Kidney epithelial cell (primary cell): Measurements from ENCODE around the gene SMAD9. TPM values are rescaled to one million over a fixed set of nuclear protein-coding genes. Genes with fewer than 3 reads are reported as not detected.

Experiments used
- DNase-seq: peaks from one replicate; pipeline ENCODE4 v3.0.0-alpha.2; 2010; ENCODE audit warnings: low read depth
- H3K27me3 ChIP-seq: 2 replicates; pipeline ENCODE4 v1.6.0; 2011; ENCODE audit warnings: low read length; ENCODE audit not compliant: control insufficient read depth, insufficient read depth
- H3K36me3 ChIP-seq: 2 replicates; pipeline ENCODE4 v1.5.1; 2011; ENCODE audit warnings: low read length; ENCODE audit not compliant: control insufficient read depth, insufficient read depth
- H3K4me3 ChIP-seq: 2 replicates; pipeline ENCODE4 v1.5.1; 2011; ENCODE audit warnings: low read depth, mild to moderate bottlenecking, control low read depth, low read length
- total RNA-seq: library from RNA; depleted of rRNA; stranded (reverse); fragments of >200 nt; gene quantifications from 2 replicates; pipeline ENCODE4 v1.2.3, GENCODE V29; 2015
- TF ChIP-seq, protein P1 (sequence below): IDR thresholded peaks from 2 replicates; pipeline ENCODE4 v1.5.1; 2011; ENCODE audit warnings: mild to moderate bottlenecking, moderate library complexity, low read length, control low read depth, inconsistent platforms; ENCODE audit not compliant: insufficient read depth, poor library complexity, severe bottlenecking

SMAD9 gene
- total RNA-seq, 1 donor from 2014 or later, result 0.38 TPM

DNA sequence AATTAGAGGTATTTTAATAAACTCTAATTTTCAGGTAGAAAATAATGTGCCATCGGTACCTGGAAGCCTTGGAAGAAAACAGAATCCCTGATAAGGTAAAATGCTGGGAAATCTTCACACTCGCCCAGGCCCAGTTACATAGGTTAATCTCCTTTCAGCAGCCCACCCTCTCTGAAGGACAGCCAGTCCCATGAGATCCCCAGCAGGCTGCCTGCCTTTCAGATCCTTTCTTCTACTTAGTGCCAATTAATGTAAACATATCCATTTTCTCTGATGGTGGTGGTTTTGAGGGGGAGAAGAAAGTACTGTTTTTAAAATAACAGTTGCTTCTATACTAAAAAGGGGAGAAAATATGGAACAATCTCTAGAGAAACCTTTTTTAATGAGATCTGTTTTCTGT, 12.2 kb downstream of the SMAD9 start:
- DNase-seq, result no peak
- no peaks in the 10 kb centered on the region for H3K27me3 ChIP-seq
- no peak overlapping the region for H3K4me3 ChIP-seq
- TF ChIP-seq, protein P1, sequence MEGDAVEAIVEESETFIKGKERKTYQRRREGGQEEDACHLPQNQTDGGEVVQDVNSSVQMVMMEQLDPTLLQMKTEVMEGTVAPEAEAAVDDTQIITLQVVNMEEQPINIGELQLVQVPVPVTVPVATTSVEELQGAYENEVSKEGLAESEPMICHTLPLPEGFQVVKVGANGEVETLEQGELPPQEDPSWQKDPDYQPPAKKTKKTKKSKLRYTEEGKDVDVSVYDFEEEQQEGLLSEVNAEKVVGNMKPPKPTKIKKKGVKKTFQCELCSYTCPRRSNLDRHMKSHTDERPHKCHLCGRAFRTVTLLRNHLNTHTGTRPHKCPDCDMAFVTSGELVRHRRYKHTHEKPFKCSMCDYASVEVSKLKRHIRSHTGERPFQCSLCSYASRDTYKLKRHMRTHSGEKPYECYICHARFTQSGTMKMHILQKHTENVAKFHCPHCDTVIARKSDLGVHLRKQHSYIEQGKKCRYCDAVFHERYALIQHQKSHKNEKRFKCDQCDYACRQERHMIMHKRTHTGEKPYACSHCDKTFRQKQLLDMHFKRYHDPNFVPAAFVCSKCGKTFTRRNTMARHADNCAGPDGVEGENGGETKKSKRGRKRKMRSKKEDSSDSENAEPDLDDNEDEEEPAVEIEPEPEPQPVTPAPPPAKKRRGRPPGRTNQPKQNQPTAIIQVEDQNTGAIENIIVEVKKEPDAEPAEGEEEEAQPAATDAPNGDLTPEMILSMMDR, result no peak
- no peaks in the 10 kb centered on the region for H3K36me3 ChIP-seq

DNA sequence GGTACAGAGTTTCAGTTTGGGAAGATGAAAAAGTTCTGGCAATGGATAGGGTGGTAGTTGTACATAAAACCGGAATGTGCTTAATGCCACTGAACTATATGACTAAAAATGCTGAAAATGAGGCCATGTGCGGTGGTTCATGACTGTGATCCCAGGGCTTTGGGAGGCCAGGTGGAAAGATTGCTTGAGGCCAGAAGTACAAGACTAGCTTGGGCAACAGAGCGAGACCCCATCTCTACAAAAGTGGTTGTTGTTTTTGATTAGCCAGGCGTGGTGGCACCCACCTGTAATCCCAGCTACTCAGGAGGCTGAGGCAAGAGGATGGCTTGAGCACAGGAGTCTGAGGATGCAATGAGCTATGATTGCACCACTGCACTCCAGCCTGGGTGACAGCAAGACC, 12.8 kb downstream of the SMAD9 start:
- Histone ChIP-seq H3K36me3 (no peaks in the 10 kb centered on the region), H3K27me3 (no peaks in the 10 kb centered on the region), H3K4me3 (no peak overlapping the region)
- TF ChIP-seq, protein P1, result no peak
- DNase-seq, result no peak

DNA sequence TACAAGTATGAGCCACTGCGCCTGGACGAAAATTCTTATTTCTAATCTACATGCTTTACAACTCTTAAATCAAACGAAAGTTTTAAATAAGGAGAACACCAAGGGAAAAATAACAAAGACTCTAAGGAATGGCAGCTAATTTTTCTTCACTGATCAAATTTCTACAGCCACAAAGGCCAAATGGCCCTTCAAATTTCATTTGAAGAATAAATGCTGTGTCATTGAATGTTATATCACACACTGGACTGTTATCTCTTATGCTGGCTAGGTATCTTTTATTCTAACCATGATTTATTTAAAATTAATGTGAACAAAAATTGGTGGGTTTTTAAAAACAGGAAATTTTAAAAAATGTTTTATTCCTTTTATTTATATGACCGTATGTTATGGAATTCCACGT, 14.1 kb downstream of the SMAD9 start:
- no peaks in the 10 kb centered on the region for H3K36me3 ChIP-seq
- TF ChIP-seq, protein P1, result no peak
- no peaks in the 10 kb centered on the region for H3K27me3 ChIP-seq
- H3K4me3 ChIP-seq, result no peak overlapping the region
- DNase-seq, result no peak

DNA sequence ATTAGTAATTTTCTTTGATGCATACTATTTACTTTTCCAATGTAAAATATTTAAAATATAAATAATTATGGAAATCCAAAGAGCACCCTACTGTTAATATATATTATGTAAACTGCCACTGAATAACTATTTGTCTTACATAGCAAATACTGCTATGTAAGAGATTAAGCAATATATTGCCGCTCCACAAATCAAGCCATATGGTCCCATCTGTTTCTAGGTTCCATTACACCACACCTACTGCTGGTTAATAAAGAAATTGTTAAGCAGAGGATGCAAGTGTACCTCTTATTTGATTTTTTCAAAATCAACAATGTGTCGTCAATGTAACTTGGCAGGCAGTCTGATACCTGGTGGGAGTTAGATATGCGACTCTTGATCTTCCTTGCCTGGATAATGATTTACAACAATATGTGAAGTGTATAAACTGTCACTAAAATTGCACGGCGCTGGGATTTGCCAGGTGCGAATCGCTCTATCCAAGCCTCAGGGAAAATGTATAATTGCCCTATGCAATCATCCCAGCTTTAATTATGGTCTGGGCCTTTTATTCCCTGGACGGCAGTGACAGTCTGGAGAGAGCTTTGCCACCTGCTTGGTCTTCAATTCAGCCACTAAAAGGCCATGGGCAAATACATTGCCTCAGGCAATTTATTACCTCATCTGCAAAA, 16.0 kb downstream of the SMAD9 start:
- H3K4me3 ChIP-seq, result no peak overlapping the region
- no peak for DNase-seq
- no peaks in the 10 kb centered on the region for H3K36me3 ChIP-seq
- TF ChIP-seq, protein P1, result no peak
- H3K27me3 ChIP-seq, result no peaks in the 10 kb centered on the region

DNA sequence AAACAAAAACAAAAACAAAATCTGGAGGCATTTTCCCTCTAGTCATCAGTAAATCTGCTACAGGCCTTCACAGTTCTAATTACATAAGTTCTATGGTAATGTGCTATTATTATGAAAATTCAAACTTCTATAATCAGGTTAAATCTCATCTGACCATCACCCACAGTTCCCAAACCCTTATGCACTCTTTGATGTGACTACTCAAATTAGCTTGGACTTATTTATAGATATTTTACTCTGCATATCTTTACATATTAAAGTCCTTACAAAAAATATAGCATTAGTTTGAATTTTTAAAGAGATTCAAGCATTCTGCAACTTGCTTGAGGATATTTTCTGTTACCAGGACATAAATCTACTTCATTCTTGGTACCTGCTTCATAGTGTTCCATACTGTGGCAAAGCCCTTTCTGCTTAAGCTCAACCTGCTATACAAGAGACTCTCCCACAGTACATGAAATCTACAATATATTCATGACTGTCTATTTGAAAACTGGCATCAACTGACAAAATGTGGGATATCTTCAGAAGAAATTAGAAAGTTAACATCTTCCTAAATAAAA, 22.9 kb downstream of the SMAD9 start:
- H3K4me3 ChIP-seq, result no peak overlapping the region
- TF ChIP-seq, protein P1, result no peak

DNA sequence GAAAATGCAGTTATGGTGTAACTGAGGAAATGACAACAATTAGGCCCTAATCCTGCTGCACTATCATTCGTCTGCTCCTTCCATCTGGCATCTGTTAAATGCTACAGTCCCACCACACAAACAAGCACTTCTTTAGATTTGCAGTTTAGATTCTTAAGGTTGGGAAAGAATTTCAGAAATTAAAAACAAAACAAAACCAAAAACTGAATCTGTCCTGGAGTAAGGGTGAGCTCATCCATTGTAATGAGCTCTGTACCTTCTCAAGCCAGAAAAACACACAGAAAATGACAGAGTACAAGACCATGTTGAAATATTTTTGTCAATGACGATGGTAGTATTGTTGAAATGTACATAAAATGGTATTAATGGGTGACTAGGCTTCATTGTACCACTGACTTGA, 28.3 kb downstream of the SMAD9 start:
- Histone ChIP-seq H3K4me3 (no peak overlapping the region), H3K27me3 (no peaks in the 10 kb centered on the region), H3K36me3 (no peaks in the 10 kb centered on the region)
- DNase-seq, result no peak
- TF ChIP-seq, protein P1, result no peak

More for the DNA sequence above, 22.9 kb downstream of the SMAD9 start:
- no peak for DNase-seq
- Histone ChIP-seq H3K27me3 (no peaks in the 10 kb centered on the region), H3K36me3 (no peaks in the 10 kb centered on the region)
